ENCODE results near the gene SLC7A10.
"Not testable (repeated sequence)": the region's sequence is repeated elsewhere in the genome, so short reads cannot be mapped to it uniquely, and the experiment has no call there.

SLC7A10 gene

DNA sequence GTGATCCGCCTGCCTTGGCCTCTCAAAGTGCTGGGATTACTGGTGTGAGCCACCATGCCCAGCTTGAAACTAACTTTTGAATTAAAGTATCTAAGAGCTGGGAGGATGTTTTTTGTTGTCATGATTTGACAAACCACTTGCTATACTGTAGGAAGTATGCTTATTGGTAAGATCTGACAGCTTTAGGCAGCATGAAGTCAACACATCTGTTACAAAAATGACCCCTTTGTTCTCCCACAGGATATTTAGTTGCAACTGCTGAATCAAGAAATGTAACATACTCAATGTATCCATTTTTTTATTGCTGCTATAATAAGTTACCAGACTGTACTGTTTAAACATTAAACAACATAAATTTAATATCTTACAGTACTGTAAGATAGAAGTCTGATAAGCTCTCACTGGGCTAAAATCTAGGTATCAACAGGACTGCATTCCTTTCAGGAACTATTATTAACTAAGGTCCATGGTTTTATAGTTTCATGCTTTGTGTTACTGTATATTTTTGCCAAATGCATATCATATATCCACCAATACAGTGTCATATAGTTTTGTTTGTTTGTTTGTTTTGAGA, 54.3 kb downstream of the SLC7A10 start:
- DNase-seq, result no peak

GRCh38 chr19:33168528-33168927, 57.1 kb downstream of the SLC7A10 start:
- DNase-seq, result no peak

DNA sequence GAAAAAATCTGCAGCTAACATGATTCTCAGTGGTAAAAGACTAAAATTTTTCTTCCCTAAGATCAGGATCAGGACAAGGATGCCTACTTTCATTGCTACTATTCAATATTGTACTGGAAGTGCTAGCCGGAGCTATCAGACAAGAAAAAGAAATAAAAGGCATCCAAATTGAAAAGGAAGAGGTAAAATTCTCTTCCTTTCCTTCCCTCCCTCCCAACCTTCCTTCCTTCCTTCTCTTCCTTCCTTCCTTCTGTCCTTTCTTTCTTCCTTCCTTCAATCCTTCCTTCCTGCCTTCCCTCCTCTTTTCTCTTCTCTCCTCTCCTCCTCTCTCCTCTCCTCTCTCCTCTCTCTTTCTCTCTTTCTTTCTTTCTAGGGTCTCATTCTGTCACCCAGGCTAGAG, 58.2 kb downstream of the SLC7A10 start:
- DNase-seq, result no peak

DNA sequence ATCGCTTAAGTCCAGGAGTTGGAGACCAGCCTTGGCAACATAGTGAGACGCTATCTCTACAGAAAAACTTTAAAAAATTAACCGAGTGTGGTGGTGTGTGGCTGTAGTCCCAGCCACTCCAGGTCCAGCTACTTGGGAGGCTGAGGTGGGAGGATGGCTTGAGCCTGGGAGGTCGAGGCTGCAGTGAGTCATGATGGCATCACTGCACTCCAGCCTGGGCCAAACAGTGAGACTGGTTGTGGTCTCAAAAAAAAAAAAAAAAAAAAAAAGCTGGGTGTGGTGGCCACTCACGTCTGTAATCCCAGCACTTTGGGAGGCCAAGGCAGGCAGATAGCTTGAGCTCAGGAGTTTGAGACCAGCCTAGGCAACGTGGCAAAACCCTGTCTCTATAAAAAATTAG, 59.6 kb downstream of the SLC7A10 start:
- not testable (repeated sequence) for DNase-seq

DNA sequence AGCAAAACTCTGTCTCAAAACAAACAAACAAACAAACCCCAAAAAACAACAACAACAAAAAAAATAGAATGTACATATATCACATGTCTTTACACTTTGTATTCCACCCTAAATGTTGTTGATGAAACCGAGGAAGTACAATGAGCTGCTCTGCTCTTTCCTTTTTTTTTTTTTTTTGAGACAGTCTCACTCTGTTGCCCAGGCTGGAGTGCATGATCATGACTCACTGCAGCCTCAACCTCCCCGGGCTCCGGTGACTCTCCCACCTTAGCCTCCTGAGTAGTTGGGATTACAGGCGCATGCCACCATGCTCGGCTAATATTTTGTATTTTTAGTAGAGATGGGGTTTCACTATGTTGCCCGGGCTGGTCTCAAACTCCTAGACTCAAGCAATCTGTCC, 62.2 kb downstream of the SLC7A10 start:
- no peak for DNase-seq

DNA sequence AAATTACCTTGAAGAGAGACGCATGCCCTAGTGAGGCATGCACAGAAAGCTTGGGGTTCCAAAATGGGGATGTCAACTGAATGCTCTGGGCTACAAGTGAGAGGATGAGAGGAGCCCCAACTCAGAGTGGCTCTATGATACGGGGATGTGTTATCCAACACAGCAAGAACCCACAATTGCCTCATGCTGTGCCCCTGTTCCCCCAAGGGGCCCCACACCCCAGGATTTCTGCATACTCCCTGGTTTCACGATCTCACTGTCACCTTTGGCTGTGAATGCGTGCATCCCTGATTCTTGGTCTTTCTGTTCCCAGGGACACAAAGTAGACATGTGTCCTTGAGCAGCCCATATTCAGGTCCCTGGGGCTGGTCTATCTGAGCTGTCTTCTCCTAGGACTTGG, 64.4 kb downstream of the SLC7A10 start:
- no peak for DNase-seq

DNA sequence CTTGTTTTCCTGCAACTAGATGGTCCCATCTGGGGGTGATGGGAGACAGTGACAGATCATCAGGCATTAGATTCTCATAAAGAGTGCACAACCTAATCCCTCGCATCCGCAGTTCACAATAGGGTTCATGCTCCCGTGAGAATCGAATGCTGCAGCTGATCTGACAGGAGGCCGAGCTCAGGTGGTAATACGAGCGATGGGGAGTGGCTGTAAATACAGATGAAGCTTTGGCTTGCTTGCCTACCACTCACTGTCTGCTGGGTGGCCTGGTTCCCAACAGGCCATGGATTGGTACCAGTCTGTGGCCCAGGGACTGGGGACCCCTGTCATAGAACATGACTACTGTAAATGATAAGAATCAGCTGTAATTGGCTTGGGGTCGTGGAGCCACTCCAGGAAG, 65.8 kb downstream of the SLC7A10 start:
- no peak for DNase-seq

DNA sequence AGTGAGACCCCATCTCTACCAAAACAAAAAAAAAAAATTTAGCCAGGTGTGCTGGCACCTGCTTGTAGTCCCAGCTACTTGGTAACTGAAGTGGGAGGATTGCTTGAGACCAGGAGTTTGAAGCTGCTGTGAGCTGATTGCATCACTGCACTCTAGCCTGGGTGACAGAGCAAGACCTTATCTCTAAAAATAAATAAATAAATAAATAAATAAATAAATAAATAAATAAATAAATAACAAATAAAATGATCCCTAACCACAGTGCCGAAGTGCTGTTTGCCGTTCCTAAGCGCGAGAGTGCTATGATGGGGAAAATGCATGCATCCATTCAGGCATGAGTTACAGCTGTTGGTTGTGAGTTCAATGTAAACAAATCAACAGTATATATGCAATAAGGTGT, 66.5 kb downstream of the SLC7A10 start:
- DNase-seq, result no peak

Data from activated CD8-positive, alpha-beta memory T cell treated with anti-CD3 and anti-CD28 coated beads for 24 hours (primary cell).